Colonic mucosa (tissue), 4 donors: ENCODE data around the gene FHDC1. TPM values are rescaled to one million over a fixed set of nuclear protein-coding genes. Genes with fewer than 3 reads are reported as not detected.

Source experiments
- DNase-seq: peaks from one replicate; pipeline ENCODE4 v3.0.0-alpha.2; 2020
- H3K27ac ChIP-seq: fragments of 200-600 bp; one replicate; pipeline ENCODE4 v1.8.0; 2021
- H3K27me3 ChIP-seq: fragments of 200-600 bp; one replicate; pipeline ENCODE4 v1.8.0; 2021
- H3K36me3 ChIP-seq: fragments of 200-600 bp; one replicate; pipeline ENCODE4 v1.8.0; 2021
- H3K4me1 ChIP-seq: fragments of 200-600 bp; one replicate; pipeline ENCODE4 v1.8.0; 2021; ENCODE audit warnings: mild to moderate bottlenecking
- H3K4me3 ChIP-seq: fragments of 200-600 bp; one replicate; pipeline ENCODE4 v1.8.0; 2021
- H3K9ac ChIP-seq, 2 donors: one replicate each; pipeline ENCODE4 v1.7.0; 2013; ENCODE audit warnings: control low read depth in 2 of 2, low read depth in 2 of 2, low read length in 2 of 2
- H3K9me3 ChIP-seq: fragments of 200-600 bp; one replicate; pipeline ENCODE4 v1.8.0; 2021
- intact Hi-C: fragments of 100-400 bp; cut with DNase I; formaldehyde crosslinking; loops from one replicate; pipeline ENCODE4 v1.14.1; 2022
- total RNA-seq, 2 donors: library from RNA; stranded (reverse); fragmentation: NEBNext Ultra II Directional in 1 of 2; extraction: Animal tissue kit (Norgen Biotek cat#: 25700) in 1 of 2; gene quantifications; one replicate each; pipeline ENCODE4 v1.2.1, GENCODE V29; 2021
- TF ChIP-seq, protein P1 (sequence below): fragments of 200-600 bp; IDR thresholded peaks from one replicate; pipeline ENCODE4 v1.8.0; 2022; ENCODE audit warnings: antibody characterized with exemption, mild to moderate bottlenecking
- donor health status: healthy.
- donor health status: DM: no; HTN: no; CAD: no.
- donor health status: DM: no; HTN: no; CAD: no.

FHDC1 gene
- total RNA-seq, 2 donors from 2014 or later, result 13.9 to 14.0 TPM

DNA sequence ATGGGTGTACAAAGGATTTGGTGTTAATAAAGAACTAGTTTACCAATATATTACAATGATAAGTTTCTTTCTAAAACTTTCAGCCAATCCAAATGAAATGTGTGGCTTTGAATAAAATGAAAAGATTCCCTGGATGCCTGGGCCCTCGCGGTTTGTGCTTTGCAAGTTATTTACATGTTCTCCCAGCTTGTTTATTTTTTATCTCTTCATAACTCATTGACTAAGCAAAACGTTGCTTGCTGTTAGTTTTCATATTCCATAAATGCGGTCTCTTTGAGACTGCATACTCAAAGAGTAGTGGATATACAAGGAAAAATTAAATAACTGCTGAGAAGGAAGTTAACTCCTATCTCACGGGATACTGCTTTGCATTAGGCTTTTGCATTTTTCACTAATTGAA is 26.0 kb downstream of the FHDC1 start:
- Histone ChIP-seq H3K27ac (no peak overlapping the region), H3K4me3 (no peak overlapping the region), H3K9ac (no peak overlapping the region), H3K27me3 (no peaks in the 10 kb centered on the region), H3K36me3 (no peaks in the 10 kb centered on the region), H3K9me3 (no peaks in the 10 kb centered on the region), H3K4me1 (peaks cover 10% of the 10 kb centered on the region)
- no peak for DNase-seq
- intact Hi-C loops, result no loop called here
- TF ChIP-seq, protein P1, sequence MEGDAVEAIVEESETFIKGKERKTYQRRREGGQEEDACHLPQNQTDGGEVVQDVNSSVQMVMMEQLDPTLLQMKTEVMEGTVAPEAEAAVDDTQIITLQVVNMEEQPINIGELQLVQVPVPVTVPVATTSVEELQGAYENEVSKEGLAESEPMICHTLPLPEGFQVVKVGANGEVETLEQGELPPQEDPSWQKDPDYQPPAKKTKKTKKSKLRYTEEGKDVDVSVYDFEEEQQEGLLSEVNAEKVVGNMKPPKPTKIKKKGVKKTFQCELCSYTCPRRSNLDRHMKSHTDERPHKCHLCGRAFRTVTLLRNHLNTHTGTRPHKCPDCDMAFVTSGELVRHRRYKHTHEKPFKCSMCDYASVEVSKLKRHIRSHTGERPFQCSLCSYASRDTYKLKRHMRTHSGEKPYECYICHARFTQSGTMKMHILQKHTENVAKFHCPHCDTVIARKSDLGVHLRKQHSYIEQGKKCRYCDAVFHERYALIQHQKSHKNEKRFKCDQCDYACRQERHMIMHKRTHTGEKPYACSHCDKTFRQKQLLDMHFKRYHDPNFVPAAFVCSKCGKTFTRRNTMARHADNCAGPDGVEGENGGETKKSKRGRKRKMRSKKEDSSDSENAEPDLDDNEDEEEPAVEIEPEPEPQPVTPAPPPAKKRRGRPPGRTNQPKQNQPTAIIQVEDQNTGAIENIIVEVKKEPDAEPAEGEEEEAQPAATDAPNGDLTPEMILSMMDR, result no peak

DNA sequence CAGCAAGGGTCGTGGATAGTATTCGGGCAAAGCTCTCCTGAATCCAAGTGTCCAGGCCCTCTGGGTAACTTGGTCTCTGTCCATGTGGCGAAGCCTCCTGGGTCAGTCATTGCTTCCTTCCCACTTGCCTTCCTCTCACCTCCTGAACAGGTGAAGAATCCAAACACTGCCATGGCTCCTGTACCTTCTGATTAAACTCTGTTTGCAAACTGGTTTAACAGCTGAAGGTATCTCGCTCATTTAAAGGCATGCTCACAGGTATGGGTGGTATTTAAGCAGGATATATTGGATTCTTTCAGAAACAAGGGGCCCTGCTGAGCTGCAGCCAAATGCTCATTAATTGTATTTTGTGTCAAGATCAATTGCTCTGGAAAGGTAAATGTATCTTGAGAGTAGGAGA is 28.2 kb downstream of the FHDC1 start:
- H3K27me3 ChIP-seq, result no peaks in the 10 kb centered on the region
- H3K9me3 ChIP-seq, result no peaks in the 10 kb centered on the region
- H3K9ac ChIP-seq, result no peak overlapping the region
- TF ChIP-seq, protein P1, result no peak
- no peaks in the 10 kb centered on the region for H3K36me3 ChIP-seq
- no peak overlapping the region for H3K27ac ChIP-seq
- H3K4me3 ChIP-seq, result no peak overlapping the region
- intact Hi-C loops, result no loop called here
- DNase-seq, result no peak
- H3K4me1 ChIP-seq, result no peaks in the 10 kb centered on the region

GRCh38 chr4:152965611-152966010 is 29.5 kb downstream of the FHDC1 start:
- Histone ChIP-seq H3K27ac (no peak overlapping the region), H3K4me3 (no peak overlapping the region), H3K27me3 (no peaks in the 10 kb centered on the region), H3K4me1 (no peaks in the 10 kb centered on the region), H3K9me3 (no peaks in the 10 kb centered on the region), H3K9ac (no peak overlapping the region), H3K36me3 (no peaks in the 10 kb centered on the region)
- intact Hi-C loops, result no loop called here
- TF ChIP-seq, protein P1, result no peak
- DNase-seq, result no peak

GRCh38 chr4:152967907-152968306 is 31.8 kb downstream of the FHDC1 start:
- no peak for DNase-seq
- TF ChIP-seq, protein P1, result no peak
- Histone ChIP-seq H3K4me3 (no peak overlapping the region), H3K27ac (no peak overlapping the region), H3K4me1 (no peaks in the 10 kb centered on the region), H3K36me3 (no peaks in the 10 kb centered on the region), H3K9ac (no peak overlapping the region), H3K27me3 (no peaks in the 10 kb centered on the region), H3K9me3 (no peaks in the 10 kb centered on the region)
- intact Hi-C loops, result no loop called here

DNA sequence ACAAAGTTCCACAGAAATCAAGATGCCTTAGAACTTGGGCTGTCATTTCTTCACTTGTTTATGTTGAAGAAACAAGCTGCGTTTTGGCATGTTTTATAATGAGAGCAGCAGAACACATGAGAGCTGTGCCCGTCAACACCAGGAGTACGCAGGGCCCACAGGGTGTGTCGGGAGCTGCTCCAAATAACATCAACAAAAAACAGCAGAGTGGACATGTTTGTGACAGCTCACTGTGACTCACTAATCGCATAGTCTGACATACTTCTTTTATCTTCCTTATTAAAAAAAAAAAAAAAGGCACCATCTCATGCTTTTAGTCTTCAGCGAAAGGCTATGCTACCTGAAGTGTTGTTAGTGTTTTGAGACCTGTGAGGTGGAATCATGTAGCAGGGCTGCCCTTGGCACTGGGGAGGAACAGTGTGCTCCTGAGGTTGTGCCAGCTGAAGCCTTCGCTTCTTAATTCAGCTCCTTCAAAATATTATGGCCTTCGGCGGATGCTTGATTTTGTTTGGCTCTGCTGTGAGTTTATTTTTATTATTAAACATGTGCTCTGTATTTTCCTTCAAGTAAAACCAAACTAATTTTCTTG is 32.8 kb downstream of the FHDC1 start:
- Histone ChIP-seq H3K27ac (no peak overlapping the region), H3K9me3 (no peaks in the 10 kb centered on the region), H3K4me1 (no peaks in the 10 kb centered on the region), H3K4me3 (no peak overlapping the region), H3K36me3 (no peaks in the 10 kb centered on the region), H3K9ac (no peak overlapping the region), H3K27me3 (no peaks in the 10 kb centered on the region)
- TF ChIP-seq, protein P1, result no peak
- no peak for DNase-seq
- intact Hi-C loops, result no loop called here
